Mesenchymal stem cell (in vitro differentiated cells and primary cell): Measurements from ENCODE around the gene CCND1.

Experiments used
- DNase-seq: peaks from one replicate; pipeline ENCODE4 v3.0.0-alpha.2; 2013
- H2AFZ ChIP-seq: one replicate; pipeline ENCODE4 v1.6.1; 2013; ENCODE audit warnings: low read depth, mild to moderate bottlenecking, control low read depth, inconsistent platforms, low read length, moderate library complexity
- H2AK5ac ChIP-seq: 2 replicates; pipeline ENCODE4 v1.6.1; 2013; ENCODE audit warnings: low read length, moderate library complexity, mild to moderate bottlenecking, inconsistent platforms; ENCODE audit not compliant: severe bottlenecking
- H2BK120ac ChIP-seq: one replicate; pipeline ENCODE4 v1.6.1; 2013; ENCODE audit warnings: low read depth, mild to moderate bottlenecking, inconsistent platforms, low read length, moderate library complexity
- H2BK12ac ChIP-seq, 2 experiments: one replicate each; pipeline ENCODE4 v1.6.1; 2013; ENCODE audit warnings: inconsistent platforms in 2 of 2, low read length in 2 of 2, mild to moderate bottlenecking in 2 of 2, moderate library complexity in 2 of 2, control low read depth in 1 of 2
- H2BK15ac ChIP-seq: one replicate; pipeline ENCODE4 v1.6.1; 2013; ENCODE audit warnings: mild to moderate bottlenecking, low read depth, inconsistent platforms; ENCODE audit not compliant: poor library complexity, severe bottlenecking
- H2BK5ac ChIP-seq: 2 replicates; pipeline ENCODE4 v1.6.1; 2013; ENCODE audit warnings: low read depth, mild to moderate bottlenecking, low read length, control low read depth, inconsistent platforms; ENCODE audit not compliant: poor library complexity, severe bottlenecking
- H3K14ac ChIP-seq, 2 experiments: one replicate each; pipeline ENCODE4 v1.6.1; 2013; ENCODE audit warnings: inconsistent platforms in 2 of 2, low read length in 2 of 2, control low read depth in 1 of 2, mild to moderate bottlenecking in 1 of 2, moderate library complexity in 1 of 2
- H3K18ac ChIP-seq, 2 experiments: one replicate each; pipeline ENCODE4 v1.6.1; 2013; ENCODE audit warnings: inconsistent platforms in 2 of 2, low read length in 2 of 2, control low read depth in 1 of 2, low read depth in 1 of 2, mild to moderate bottlenecking in 1 of 2
- H3K23ac ChIP-seq, 2 experiments: one replicate each; pipeline ENCODE4 v1.6.1; 2013; ENCODE audit warnings: inconsistent platforms in 2 of 2, low read length in 2 of 2, mild to moderate bottlenecking in 2 of 2, moderate library complexity in 2 of 2, control low read depth in 1 of 2
- H3K27ac ChIP-seq: 2 replicates; pipeline ENCODE4 v1.5.1; 2013; ENCODE audit warnings: mild to moderate bottlenecking, moderate library complexity, low read length, control low read depth, inconsistent platforms; ENCODE audit not compliant: poor library complexity, severe bottlenecking
- H3K27me3 ChIP-seq, 2 experiments: 2 replicates each; pipeline versions ENCODE4 v1.6.1 to v1.7.0; 2013; ENCODE audit warnings: low read length in 2 of 2, mild to moderate bottlenecking in 2 of 2, moderate library complexity in 2 of 2, control low read depth in 1 of 2, inconsistent platforms in 1 of 2; ENCODE audit not compliant: control insufficient read depth in 1 of 2, insufficient read depth in 1 of 2
- H3K36me3 ChIP-seq, 2 experiments: 2 replicates each; pipeline versions ENCODE4 v1.6.1 to v1.7.0; 2013; ENCODE audit warnings: low read length in 2 of 2, control low read depth in 1 of 2, inconsistent platforms in 1 of 2, low read depth in 1 of 2, mild to moderate bottlenecking in 1 of 2; ENCODE audit not compliant: insufficient read depth in 2 of 2, control insufficient read depth in 1 of 2
- H3K4ac ChIP-seq, 2 experiments: one replicate each; pipeline ENCODE4 v1.6.1; 2013; ENCODE audit warnings: inconsistent platforms in 2 of 2, low read length in 2 of 2, mild to moderate bottlenecking in 2 of 2, moderate library complexity in 2 of 2, control low read depth in 1 of 2, low read depth in 1 of 2
- H3K4me1 ChIP-seq: 2 replicates; pipeline ENCODE4 v1.6.1; 2013; ENCODE audit warnings: low read depth, low read length, control low read depth; ENCODE audit not compliant: control insufficient read depth, insufficient read depth
- H3K4me2 ChIP-seq: 2 replicates; pipeline ENCODE4 v1.6.1; 2013; ENCODE audit warnings: low read length, mild to moderate bottlenecking, inconsistent platforms; ENCODE audit not compliant: poor library complexity, severe bottlenecking
- H3K4me3 ChIP-seq, 2 experiments: 2 replicates each; pipeline versions ENCODE4 v1.5.1 to v1.7.0; 2013; ENCODE audit warnings: low read length in 2 of 2, mild to moderate bottlenecking in 2 of 2, control low read depth in 1 of 2, low read depth in 1 of 2; ENCODE audit not compliant: insufficient read depth in 1 of 2
- H3K79me1 ChIP-seq: replicated peaks from 2 replicates; pipeline ENCODE4 v1.6.1; 2013; ENCODE audit warnings: mild to moderate bottlenecking, control low read depth, low read length, inconsistent platforms; ENCODE audit not compliant: poor library complexity, severe bottlenecking
- H3K9ac ChIP-seq: 2 replicates; pipeline ENCODE4 v1.7.0; 2013; ENCODE audit warnings: mild to moderate bottlenecking, low read length, moderate library complexity
- H3K9me3 ChIP-seq: 2 replicates; pipeline ENCODE4 v1.7.0; 2013; ENCODE audit warnings: mild to moderate bottlenecking, low read length; ENCODE audit not compliant: control insufficient read depth
- H4K8ac ChIP-seq: one replicate; pipeline ENCODE4 v1.6.1; 2013; ENCODE audit warnings: inconsistent platforms, mild to moderate bottlenecking, low read length, moderate library complexity
- H4K91ac ChIP-seq: one replicate; pipeline ENCODE4 v1.6.1; 2013; ENCODE audit warnings: mild to moderate bottlenecking, low read length, inconsistent platforms
- WGBS: methylation state at CpG from one replicate; pipeline ENCODE4 v1.1.7; 2013; ENCODE audit warnings: mixed read lengths; 5-methylcytosine and 5-hydroxymethylcytosine counted together

Gene CCND1

DNA sequence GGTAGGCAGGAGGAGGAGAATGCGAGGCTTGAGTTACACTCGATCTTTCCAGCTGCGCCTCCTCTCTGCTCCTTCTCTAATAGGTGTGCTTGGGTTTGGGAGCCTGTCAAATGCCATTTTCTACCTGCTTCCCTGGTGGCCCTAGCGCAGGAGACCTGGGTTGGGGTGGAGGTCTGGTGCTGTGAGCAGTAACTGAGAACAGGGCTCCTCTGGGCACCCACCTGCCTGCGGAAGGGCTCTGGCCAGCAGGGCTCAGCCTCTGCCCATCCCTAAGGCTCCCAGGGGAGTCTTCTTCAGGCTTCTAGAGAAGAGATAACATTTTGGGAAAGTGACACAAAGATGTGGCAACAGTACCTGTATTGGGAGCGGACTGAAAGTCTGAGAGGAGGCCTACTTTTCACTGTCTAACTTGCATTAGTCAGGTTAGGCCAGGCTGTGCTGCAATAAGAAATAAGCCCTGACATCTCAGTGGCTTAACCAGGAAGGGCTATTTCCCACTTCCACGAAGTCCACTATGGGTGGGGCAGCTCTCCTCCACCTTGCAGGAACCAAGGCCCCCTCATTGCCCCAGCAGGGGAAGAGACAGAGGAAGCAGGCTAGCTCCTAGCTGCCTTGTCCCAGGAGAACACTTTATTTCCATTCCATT lies 41.8 kb downstream of the CCND1 start:
- H3K18ac ChIP-seq = no peak overlapping the region
- no peaks in the 10 kb centered on the region for H3K9me3 ChIP-seq
- H2AK5ac ChIP-seq = no peak overlapping the region
- no peak overlapping the region for H4K91ac ChIP-seq
- H3K27ac ChIP-seq = no peak overlapping the region
- H3K4me3 ChIP-seq = no peak overlapping the region
- H2BK12ac ChIP-seq = no peak overlapping the region
- H2BK15ac ChIP-seq = no peak overlapping the region
- 86% methylated on average over 7 of the region's 7 CpGs for WGBS
- H3K23ac ChIP-seq = no peak overlapping the region
- H3K79me1 ChIP-seq = no peaks in the 10 kb centered on the region
- no peak overlapping the region for H4K8ac ChIP-seq
- H3K27me3 ChIP-seq = peaks cover 18 to 22% of the 10 kb centered on the region in 2 experiments
- H2AFZ ChIP-seq = no peak overlapping the region
- H3K4me2 ChIP-seq = no peak overlapping the region
- H2BK120ac ChIP-seq = no peak overlapping the region
- H3K4ac ChIP-seq = no peak overlapping the region
- no peak overlapping the region for H3K9ac ChIP-seq
- H3K14ac ChIP-seq = no peak overlapping the region
- DNase-seq = no peak
- H3K36me3 ChIP-seq = no peaks in the 10 kb centered on the region
- peaks cover 5% of the 10 kb centered on the region for H3K4me1 ChIP-seq
- no peak overlapping the region for H2BK5ac ChIP-seq

DNA sequence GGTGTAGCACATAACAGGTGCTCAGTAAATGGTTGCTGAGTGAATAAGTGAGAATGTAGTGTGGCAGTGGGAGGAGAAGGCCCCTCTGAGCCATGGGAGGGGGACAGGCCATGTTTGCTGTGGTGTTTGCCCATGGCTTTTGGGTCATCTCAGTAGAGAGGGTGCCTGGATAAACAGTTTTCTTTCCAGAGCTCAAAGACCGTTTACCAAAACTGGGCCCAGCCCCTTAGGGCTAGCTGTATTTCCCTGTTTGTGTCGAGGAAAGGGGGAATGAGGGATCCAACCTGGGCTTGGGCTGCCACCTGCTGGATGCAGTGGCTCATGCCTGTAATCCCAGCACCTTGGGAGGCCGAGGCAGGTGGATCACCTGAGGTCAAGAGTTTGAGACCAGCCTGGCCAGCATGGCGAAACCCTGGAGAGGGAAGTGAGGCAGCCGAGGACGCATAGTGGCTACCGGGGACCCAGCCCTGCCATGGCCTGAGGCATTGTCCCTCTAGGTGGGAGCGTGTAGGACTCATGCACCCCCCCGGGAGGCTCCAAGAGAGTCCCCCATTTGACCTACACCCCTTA lies 42.9 kb downstream of the CCND1 start:
- H3K14ac ChIP-seq = no peak overlapping the region
- H4K91ac ChIP-seq = no peak overlapping the region
- no peaks in the 10 kb centered on the region for H3K9me3 ChIP-seq
- no peak overlapping the region for H2BK5ac ChIP-seq
- no peak overlapping the region for H3K18ac ChIP-seq
- H3K4me2 ChIP-seq = no peak overlapping the region
- H3K27ac ChIP-seq = no peak overlapping the region
- H2AFZ ChIP-seq = no peak overlapping the region
- H2BK120ac ChIP-seq = no peak overlapping the region
- peaks cover 5% of the 10 kb centered on the region for H3K4me1 ChIP-seq
- H3K79me1 ChIP-seq = no peaks in the 10 kb centered on the region
- H3K36me3 ChIP-seq = no peaks in the 10 kb centered on the region
- H2AK5ac ChIP-seq = no peak overlapping the region
- H4K8ac ChIP-seq = no peak overlapping the region
- no peak overlapping the region for H3K23ac ChIP-seq
- no peak overlapping the region for H3K4me3 ChIP-seq
- no peak overlapping the region for H2BK15ac ChIP-seq
- 58% methylated on average over 9 of the region's 9 CpGs for whole genome bisulfite sequencing
- H3K9ac ChIP-seq = no peak overlapping the region
- H2BK12ac ChIP-seq = no peak overlapping the region
- H3K27me3 ChIP-seq = peaks cover 18 to 27% of the 10 kb centered on the region in 2 experiments
- no peak overlapping the region for H3K4ac ChIP-seq
- no peak for DNase-seq

DNA sequence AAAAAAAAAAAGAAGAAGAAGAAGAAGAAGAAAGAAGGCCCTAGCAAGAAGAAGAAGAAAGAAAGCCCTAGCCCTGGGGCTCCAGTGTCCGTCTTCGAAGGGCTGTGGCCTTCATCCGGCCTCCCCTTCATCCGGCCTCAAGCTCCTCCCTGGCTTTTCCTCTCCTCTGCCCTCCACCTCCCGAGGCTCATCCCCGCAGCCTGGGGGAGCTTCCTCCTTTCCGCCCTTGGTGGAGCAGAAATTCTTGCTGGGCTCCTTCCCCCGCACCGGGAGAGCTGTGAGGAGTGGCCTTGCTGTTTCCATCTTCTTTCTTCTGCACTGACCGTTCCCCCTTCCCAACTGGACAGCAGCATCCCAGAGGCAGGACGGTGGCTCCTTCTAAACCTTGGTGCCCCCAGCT lies 43.7 kb downstream of the CCND1 start:
- H3K4me1 ChIP-seq = peaks cover 5% of the 10 kb centered on the region
- no peak overlapping the region for H4K91ac ChIP-seq
- no peak overlapping the region for H3K23ac ChIP-seq
- no peak for DNase-seq
- no peak overlapping the region for H2AFZ ChIP-seq
- H3K27me3 ChIP-seq = peaks cover 18 to 28% of the 10 kb centered on the region in 2 experiments
- no peak overlapping the region for H3K4me2 ChIP-seq
- no peak overlapping the region for H2BK12ac ChIP-seq
- no peak overlapping the region for H3K18ac ChIP-seq
- H3K79me1 ChIP-seq = no peaks in the 10 kb centered on the region
- no peak overlapping the region for H3K9ac ChIP-seq
- no peak overlapping the region for H2AK5ac ChIP-seq
- no peak overlapping the region for H3K4ac ChIP-seq
- no peak overlapping the region for H3K27ac ChIP-seq
- H2BK15ac ChIP-seq = no peak overlapping the region
- 83% methylated on average over 10 of the region's 11 CpGs for WGBS
- H3K14ac ChIP-seq = no peak overlapping the region
- H2BK5ac ChIP-seq = no peak overlapping the region
- no peak overlapping the region for H3K4me3 ChIP-seq
- H3K36me3 ChIP-seq = no peaks in the 10 kb centered on the region
- H3K9me3 ChIP-seq = no peaks in the 10 kb centered on the region
- H4K8ac ChIP-seq = no peak overlapping the region
- no peak overlapping the region for H2BK120ac ChIP-seq

DNA sequence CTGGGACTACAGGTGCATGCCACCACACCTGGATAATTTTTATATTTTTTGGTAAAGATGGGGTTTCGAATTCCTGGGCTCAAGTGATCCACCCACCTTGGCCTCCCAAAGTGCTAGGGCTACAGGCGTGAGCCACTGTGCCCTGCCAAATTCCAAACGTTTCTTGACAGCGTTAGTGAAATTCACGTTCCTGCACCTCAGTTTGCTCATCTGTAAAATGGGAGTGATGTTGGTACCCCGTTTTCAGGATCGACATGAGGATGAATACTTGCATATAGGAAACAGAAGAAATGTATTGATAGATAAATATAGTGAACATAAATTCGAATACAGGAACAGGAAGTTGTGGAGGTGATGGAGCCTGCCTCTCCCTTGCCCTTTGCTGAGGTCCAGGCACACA lies 44.4 kb downstream of the CCND1 start:
- Histone ChIP-seq H3K18ac (no peak overlapping the region), H3K4me3 (no peak overlapping the region), H4K91ac (no peak overlapping the region), H3K9ac (no peak overlapping the region), H2BK12ac (no peak overlapping the region), H3K79me1 (no peaks in the 10 kb centered on the region), H3K36me3 (no peaks in the 10 kb centered on the region), H2AFZ (no peak overlapping the region), H2BK120ac (no peak overlapping the region), H3K9me3 (no peaks in the 10 kb centered on the region), H4K8ac (no peak overlapping the region), H3K27me3 (peaks cover 18 to 28% of the 10 kb centered on the region in 2 experiments), H2BK15ac (no peak overlapping the region), H3K4me2 (no peak overlapping the region), H2AK5ac (no peak overlapping the region), H3K4me1 (peaks cover 5% of the 10 kb centered on the region), H3K23ac (no peak overlapping the region), H2BK5ac (no peak overlapping the region), H3K27ac (no peak overlapping the region), H3K14ac (no peak overlapping the region), H3K4ac (no peak overlapping the region)
- DNase-seq = no peak
- WGBS = 65% methylated on average over 8 of the region's 8 CpGs
